Measurements from ENCODE around the gene TIAL1.
A peak's percentile ranks its signal among the peaks of the same experiment; 100 is the strongest.
"Not testable (repeated sequence)": the region's sequence is repeated elsewhere in the genome, so short reads cannot be mapped to it uniquely, and the experiment has no call there.

The TIAL1 gene, protein sequence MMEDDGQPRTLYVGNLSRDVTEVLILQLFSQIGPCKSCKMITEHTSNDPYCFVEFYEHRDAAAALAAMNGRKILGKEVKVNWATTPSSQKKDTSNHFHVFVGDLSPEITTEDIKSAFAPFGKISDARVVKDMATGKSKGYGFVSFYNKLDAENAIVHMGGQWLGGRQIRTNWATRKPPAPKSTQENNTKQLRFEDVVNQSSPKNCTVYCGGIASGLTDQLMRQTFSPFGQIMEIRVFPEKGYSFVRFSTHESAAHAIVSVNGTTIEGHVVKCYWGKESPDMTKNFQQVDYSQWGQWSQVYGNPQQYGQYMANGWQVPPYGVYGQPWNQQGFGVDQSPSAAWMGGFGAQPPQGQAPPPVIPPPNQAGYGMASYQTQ

DNA sequence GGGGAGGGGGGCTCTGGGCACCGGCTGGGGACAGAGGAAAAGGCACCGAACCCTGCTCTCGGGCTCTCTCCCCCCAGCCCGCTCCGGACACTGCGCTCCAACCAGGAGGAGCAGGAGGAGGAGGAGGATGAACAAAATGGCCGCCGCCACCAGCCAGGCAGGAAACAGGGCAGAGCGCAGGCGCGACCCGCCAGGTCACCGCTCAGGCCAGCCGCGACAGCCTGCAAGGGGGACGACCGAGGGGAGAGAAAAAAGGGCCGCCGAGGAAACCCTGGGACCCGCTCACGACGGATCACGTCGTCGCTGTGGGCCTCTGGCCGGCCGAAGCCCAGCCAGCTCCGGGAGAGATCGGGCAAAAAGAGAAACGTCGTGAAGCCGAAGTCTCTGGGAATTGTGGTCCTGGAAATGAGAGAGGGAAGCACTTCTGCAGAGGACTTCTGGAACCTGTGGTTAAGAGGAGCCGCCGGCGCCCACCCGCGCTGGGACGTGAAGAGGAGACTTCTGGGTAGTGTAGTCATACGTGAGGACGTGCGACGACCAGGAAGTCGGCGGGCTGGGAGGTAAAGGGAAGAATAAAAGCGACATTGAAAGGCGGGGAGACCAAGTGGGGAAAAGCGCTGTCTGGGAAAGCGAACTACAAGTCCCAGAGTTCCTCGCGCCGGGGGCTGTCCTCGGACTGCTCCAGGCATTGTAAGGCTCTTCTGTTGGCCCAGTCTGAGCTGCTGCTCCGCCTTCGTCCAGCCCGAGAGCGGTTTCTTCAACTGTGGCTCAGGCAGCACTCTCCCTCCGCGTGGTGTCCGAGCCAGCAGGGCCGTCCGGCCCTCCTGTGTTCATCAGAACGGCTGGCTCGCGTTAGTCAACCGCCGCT lies at the start of gene TIAL1:
TSS of gene TIAL1 (minus strand) at position 428 of the 868 bp plus-strand sequence. CDS start 499 bp downstream, outside the sequence.
- peak; percentile 95 for DNase-seq

DNA sequence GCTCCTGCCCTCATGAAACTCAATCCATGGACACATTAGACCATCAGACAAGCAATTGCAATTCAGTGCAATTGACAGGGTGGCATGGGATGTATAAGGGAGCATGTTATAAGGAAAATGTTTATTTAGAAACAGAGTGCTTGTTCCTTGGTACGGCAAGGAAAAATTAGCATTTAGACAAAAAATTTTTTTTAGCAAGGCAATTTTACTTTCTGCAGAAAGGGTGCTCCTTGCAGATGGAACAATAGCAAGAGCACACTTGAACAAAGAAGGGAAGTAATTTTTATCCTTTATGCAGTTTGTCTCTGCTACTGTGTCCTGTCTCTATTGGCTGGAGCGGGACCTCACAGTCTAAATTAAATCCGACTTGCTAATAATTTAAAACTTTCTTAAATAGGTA lies 48.2 kb upstream of the TIAL1 start:
- no peak for DNase-seq

DNA sequence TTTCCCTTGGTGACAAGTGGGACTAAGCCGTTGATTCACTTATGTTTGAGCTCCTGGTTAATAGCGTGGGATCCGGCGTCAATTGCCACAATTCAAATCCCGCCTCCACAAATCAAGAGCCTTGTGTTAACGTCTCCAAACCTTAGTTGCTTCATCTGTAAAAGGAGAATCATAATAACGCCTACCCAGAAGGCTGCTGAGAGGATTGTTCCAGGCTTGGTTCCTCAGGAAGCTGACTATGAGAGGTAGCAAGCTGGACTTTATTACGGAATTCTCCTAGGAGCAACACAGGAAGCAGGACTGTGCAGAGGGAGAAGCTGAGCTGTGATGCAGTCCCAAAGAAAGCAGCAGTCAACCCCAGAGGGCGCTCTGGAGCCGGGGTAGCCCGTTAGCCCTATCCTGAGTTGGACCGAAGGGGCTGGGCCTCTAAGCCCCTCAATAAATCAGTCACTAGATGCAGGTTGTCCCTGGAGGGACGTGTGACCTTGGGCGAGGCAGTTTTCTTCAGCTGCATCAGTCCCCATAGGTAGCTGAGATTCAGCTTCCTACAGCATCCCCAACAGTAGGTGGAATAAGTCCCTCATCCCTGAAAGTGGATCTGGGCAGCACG lies 47.5 kb upstream of the TIAL1 start:
- DNase-seq = no peak

DNA sequence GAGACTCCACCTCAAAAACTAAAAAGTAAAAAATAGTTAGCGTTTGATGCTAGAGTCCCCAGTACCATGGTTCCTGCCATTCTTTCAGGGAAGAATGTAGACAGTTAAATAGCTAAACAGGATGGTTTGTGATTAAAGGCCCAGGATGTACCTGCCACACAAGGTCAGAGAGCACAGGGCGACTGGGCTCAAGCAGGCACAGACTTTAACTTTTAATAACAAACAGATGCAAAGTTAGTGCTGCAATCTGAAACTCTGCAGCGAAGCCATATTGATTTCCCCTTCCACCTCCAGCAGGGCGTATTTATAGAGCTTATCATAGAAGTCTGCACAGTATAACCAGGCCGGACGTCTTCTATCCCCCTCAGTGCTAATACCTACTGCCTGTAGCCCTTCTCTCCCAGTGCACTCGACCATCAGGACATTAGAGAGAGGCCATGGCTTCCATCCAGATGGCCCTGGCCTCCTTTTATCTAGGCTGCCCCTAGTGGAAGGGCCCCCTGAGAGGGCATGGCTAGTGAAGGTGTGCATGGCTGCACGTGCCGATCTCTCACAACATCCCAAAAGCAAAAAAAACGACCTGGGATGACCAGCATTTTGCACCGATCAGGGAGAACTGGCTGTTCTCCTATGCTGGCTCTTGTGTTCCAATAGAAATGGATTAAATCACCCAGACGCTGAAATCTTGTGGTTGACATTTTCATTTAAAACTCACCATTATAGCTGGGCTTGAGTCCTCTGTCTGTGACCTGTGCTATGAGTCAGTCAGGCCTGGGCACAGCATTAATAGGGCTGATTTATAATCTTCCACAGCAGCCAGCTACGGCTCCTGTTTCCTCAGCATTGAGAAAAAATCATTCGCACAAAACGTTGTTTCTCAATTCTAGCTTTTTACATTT lies 46.8 kb upstream of the TIAL1 start:
- DNase-seq = no peak

DNA sequence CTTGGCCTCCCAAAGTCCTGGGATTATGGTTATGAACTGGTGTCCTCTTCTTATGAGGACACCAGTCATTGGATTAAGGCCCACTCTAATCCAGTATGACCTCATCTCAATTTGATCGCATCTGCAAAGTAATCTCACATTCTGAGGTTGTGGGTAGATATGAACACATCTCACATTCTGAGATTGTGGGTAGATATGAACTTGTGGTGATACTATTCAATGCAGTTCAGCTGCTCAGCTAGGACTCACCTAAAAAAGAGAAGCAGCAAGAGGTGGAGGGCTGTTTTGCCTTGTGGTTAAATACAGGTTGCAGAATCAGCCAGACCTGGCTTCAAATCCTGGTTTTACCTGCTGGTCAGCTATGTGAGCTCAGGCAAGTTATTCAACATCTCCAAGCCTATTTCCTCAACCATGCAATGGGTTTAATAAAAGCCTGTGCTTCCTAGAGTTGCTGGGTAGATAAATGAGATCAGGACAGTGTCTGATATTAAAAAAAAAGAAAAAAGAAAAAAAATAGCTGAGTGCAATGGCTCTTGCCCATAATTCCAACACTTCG lies 45.9 kb upstream of the TIAL1 start:
- no peak for DNase-seq

DNA sequence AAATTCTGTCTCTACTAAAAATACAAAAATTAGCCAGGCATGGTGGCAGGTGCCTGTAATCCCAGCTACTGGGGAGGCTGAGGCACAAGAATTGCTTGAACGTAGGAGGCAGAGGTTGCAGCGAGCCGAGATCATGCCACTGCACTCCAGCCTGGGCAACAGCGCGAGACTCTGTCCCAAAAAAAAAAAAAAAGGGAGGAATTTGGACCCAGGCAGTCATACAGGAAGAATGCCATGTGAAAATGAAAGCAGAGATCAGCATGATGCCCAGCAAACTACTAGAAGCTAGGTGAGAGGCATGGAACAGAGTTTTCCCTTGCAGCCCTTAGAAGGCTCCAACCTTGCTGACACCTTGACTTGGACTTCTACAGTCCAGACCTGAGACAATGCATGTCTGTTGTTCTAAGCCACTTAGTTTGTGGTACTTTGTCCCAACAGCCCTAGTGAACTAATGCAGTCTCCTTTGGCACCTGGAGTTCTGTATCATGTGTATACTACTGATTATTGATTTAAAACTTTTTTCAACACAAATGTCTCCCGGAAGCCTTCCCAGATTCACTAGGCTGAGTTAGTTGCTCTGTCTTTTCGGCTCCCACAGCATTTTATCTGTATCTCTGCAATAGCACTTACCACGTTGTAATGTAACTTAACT lies 44.2 kb upstream of the TIAL1 start:
- no peak for DNase-seq

DNA sequence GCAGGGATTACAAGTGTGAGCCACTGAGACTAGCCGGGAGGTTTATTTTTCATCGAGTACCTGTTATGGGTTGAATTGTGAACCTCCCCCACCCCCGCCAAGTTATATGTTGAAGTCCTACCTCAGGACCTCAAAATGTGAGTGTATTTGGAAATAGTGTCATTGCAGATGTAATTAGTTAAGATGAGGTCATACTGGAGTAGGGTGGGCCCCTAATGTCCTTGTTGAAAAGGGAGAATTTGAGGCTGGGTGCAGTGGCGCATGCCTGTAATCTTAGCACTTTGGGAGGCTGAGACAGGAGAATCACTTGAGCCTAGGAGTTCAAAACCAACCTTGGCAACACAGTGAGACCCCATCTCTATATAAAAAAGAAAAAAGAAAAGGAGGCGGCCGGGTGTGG lies 43.6 kb upstream of the TIAL1 start:
- no peak for DNase-seq

DNA sequence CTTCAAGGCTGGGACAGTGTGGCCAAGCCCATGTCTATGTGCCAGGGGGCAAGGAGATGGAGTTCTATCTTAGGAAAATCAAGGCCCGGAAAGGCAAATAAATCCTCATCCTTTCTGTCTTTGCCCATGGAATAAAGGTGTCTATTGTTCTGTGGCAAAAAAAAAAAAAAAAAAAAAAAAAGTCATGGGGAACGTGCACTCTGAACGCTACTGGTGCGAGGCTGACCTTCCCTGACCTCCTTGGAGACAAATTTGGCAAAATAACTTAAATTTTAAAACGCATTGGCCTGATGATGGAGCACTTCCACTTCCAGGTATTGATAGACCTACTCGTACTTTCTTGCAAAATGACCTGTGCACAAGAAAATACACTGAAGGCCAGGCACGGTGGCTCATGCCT lies 42.2 kb upstream of the TIAL1 start:
- no peak for DNase-seq

DNA sequence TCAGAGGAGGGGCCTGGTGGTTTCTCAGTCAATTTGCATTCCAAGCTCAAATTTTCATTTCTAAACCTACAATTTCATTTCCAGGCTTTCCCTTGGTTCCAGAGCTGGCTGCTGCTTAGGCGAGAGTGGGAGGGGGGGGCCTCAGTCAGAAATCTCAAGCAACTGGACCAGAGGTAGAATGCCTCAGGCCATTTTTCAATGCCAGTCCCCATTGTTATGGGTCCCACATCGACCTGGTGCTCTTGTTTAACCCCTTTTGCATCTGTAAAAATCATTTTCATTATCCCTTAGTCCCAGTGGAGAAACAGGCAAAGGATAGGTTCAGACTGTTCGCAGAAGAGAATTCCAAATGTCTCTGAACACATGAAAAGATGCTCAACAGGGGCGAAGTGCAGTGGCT lies 40.9 kb upstream of the TIAL1 start:
- no peak for DNase-seq

DNA sequence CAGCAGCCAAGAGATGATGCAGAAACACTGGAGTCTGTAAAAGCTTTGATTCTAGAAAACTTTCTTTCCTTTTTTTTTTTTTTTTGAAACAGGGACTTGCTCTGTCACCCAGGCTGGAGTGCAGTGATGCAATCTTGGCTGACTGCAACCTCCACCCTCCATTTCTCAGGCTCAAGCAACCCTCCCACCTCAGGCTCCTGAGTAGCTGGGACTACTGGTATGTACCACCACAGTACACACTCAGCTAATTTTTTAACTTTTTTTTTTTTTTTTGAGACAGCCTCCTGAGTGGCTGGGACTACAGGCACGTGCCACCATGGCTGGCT lies 37.4 kb upstream of the TIAL1 start:
- no peak for DNase-seq

DNA sequence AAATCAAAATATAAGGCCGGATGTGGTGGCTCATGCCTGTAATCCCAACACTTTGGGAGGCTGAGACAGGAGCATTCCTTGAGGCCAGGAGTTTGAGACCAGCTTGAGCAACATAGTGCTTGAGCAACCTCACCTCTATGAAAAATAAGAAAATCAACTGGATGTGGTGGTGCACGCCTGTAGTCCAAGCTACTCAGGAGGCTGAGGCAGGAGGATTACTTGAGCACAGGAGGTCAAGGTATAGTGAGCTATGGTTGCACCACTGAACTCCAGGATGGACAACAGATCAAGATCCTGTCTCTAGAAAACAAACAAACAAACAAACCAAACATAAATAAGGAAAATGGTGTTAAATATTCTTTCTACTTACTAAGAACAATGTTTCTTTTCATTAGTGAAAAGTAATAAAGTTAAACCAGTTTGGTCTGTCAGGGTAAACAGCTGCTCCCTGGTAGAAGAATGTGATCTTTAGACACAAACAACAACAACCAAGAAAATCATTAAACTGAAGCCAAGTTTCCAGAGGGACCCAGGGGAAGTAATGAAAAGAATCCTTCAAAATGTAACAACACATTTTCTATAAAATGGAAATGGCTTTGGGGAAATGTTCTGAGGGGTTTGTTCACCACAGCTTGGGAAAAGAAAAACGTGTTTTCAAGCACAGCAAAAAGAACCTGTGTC lies 36.9 kb upstream of the TIAL1 start:
- no peak for DNase-seq

DNA sequence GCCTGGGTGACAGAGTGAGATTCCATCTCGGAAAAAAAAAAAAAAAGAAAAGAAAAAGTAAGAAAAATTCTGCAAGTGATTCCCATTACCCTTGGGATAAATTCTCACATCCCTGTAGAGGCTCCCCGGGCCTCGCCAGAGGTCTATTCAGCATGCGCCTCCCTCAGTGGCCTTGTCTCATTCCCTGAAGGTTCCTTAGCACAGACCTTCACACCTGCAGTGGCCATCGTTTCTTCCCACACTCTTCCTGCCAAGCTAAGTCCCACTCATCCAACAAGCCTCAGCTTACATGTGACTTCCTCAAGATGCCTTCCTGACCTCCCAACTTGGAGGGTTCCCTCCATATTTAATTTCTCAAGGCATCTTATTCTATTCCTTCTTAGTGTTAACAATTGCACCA lies 33.5 kb upstream of the TIAL1 start:
- DNase-seq = no peak

DNA sequence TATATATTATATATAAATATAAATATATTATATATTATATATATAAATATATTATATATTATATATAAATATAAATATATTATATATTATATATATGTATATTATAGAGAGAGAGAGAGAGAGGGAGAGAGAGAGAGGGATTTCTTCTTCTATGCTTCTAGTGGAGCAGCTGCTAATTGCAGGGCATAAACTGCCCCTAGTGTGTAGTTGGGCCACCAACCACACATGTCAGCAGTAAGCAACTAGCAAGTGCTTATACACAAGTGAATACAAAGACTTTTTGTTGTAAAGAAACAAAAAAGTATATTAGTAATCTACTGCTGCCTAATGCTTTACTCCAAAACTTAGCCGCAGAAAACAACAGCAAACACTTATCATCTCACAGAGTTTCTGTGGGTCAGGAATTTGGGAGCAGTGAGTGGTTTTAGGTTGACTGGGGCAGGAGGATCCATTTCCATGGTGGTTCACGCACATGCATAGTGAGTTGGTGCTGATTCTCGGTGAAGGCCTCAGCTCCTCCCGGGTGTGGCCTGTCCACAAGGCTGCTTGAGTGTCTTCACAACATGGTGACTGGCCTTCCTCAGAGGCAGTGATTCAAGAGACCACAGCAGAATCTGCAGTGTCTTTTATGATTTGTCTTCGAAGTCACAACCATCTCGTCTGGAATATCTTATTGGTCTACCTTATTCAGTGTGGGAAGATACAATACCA lies 29.0 kb upstream of the TIAL1 start:
- no peak for DNase-seq

DNA sequence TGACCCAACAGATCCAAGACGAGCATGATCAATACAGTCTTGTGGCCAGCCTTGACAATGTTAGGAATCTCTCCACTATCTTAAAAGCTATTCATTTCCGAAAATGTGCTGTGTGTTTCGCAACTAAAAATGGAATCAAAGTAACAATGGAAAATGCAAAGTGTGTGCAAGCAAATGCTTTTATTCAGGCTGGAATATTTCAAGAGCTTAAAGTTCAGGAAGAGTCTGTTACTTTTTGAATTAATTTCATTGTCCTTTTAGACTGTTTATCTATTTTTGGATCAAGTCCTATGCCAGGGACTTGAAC lies 24.3 kb upstream of the TIAL1 start:
- DNase-seq = no peak

DNA sequence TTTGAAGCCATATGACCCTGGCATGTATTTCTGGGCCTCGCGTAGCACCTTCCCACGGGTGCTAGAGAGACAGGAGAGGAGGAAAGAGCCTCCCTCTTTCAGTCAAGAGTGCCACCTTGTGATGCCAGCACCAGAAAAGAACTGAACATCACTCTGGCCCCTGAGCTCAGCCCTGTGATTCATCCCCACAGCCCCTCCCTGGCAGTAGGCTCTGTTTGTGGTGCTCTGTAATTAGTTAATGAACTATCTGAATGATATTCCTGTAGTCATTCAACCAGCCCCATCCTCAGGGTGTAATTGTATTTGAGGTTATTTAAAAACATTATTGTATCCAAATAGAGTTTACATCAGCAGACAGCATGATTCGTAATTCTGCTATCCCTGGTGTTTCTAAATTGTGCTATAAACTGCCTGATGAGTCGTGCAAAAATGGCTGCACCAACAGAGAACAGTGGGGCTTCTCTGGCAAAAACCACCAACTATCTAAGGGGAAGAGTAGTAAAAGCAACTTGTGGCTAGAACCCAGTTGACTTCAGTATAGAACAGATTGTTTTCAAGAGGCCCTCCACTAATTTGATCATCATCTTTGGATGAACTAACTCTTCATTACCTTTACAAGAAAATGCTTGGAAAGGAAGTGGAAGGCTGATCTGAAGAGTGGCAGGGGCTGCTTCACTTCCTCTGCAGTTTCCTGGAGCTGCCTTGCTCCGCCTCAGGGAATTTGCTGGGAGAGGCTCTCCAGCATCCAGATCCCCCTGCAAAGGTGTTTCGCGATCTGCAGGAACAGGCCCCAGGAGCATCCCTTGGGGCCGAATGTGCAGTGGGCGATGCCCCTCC lies 23.7 kb upstream of the TIAL1 start:
- no peak for DNase-seq

DNA sequence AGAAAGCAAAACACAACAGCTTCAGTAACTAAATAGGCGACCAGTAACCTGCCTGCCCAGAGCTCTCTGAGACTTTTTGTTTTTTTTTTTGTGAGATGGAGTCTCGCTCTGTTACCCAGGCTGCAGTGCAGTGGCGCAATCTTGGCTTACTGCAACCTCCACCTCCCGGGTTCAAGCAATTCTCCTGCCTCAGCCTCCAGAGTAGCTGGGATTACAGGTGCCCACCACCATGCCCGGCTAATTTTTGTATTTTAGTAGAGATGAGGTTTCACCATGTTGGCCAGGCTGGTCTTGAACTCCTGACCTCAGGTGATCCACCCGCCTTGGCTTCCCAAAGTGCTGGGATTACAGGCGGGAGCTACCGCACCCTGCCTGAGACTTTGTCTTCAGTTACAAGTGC lies 23.0 kb upstream of the TIAL1 start:
- DNase-seq = not testable (repeated sequence)

DNA sequence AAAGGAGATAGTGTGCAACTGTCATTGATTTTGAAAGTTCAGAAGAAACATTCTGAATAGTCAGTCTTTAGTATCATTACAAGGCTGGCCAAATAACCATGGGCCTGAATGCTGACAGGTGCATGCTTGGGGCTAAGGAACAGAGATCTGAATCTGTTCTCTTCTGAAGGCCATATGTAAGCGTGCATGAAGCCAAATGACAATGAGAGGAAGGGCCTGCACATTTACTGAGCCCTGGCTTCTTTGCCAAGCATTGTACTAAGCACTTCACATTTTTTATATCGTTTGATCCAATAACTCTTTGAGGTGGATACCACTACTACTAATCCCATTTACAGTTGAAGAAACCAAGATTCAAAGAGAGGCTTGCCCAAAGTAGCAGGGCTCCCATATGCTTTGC lies 22.5 kb upstream of the TIAL1 start:
- DNase-seq = no peak

DNA sequence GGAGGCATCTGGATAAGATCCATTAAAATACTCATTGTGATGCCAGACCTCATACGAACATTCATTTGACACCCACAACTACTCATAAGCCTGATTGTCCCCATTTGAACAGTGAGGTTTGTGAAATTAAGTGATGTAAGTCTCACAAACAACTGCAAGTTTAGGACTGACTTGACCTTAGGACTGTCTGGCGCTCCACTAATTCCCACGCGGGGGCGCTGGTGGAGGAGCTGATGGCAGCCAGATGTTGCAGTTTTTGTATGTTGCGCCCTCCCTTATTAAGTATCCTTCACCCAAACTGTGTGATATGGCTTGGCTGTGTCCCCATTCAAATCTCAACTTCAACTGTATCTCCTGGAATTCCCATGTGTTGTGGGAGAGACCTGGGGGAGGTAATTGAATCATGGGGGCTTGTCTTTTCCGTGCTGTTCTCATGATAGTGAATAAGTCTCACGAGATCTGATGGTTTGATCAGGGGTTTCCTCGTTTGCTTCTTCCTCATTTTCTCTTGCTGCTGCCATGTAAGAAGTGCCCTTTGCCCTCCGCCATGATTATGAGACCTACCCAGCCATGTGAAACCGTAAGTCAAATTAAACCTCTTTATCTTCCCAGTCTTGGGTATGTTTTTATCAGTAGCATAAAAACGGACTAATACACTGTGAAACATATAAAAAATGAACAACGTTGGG lies 20.3 kb upstream of the TIAL1 start:
- no peak for DNase-seq

DNA sequence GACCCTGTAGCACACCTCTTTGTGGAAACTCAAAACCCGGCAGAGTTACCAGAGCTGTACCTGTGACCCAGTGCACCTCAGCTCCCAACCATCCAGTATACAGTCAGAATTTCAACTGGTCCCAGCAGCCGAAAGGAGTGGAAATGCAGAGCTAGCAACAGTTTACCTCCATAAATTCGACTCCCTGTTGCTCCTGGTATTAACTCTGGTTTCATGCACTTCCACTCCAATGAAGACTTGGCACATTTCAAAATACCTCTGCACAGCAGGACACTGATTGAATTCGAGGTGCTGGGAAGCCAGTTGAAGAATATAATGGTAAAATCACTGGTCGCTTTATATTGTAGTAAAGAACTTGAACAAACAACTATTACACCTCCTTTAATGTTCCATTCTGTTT lies 17.9 kb upstream of the TIAL1 start:
- peak; percentile 39 for DNase-seq
